Measurements from ENCODE around the gene DNAJB13. TPM values are rescaled to one million over a fixed set of nuclear protein-coding genes. Genes with fewer than 3 reads are reported as not detected.

The DNAJB13 gene
- total RNA-seq, 2 experiments from 2014 or later: not detected

- no peaks in the 10 kb centered on the region for H3K9me3 Mint-ChIP-seq (ENCODE audit: insufficient read depth)
- peak overlapping the region; percentile 72 for H3K4me3 Mint-ChIP-seq
- ChIA-PET CTCF (interaction anchor here (1.0 to 2.4 kb wide), 5 partner anchors 9 to 25 kb away, joined by 5 to 20 read pairs (median 10); partner anchors contain the start of gene UCP2), POLR2A (interaction anchor here (1.0 to 9.6 kb wide), 11 partner anchors 9 to 175 kb away, joined by 3 to 187 read pairs (median 7); partner anchors contain the start of genes C2CD3, PPME1, UCP2 and UCP3)
- H3K4me1 Mint-ChIP-seq (ENCODE audit: low read depth): peaks cover 72% of the 10 kb centered on the region
- H3K36me3 Mint-ChIP-seq (ENCODE audit: low read depth): peaks cover 7% of the 10 kb centered on the region
- H3K27me3 Mint-ChIP-seq (ENCODE audit: low read depth): no peaks in the 10 kb centered on the region
- DNase-seq: peak; percentile 79
- ATAC-seq: peak; percentile 84
- H3K27ac Mint-ChIP-seq: peak overlapping the region; percentile 94
These were observed 44.9 kb downstream of the DNAJB13 start for GRCh38 chr11:73995731-73996130.

GRCh38 chr11:73996161-73996747 is 45.4 kb downstream of the DNAJB13 start:
- Mint-ChIP-seq H3K27me3 (ENCODE audit: low read depth) (no peaks in the 10 kb centered on the region), H3K4me3 (peak overlapping the region; percentile 72), H3K4me1 (ENCODE audit: low read depth) (peaks cover 70% of the 10 kb centered on the region), H3K27ac (peak overlapping the region; percentile 94), H3K36me3 (ENCODE audit: low read depth) (peaks cover 8% of the 10 kb centered on the region), H3K9me3 (ENCODE audit: insufficient read depth) (no peaks in the 10 kb centered on the region)
- peak; percentile 19 for ATAC-seq
- DNase-seq: no peak
- ChIA-PET POLR2A (interaction anchor here (1.0 to 9.6 kb wide), 10 partner anchors 9 to 175 kb away, joined by 3 to 187 read pairs (median 10); partner anchors contain the start of genes C2CD3, PPME1, UCP2 and UCP3), CTCF (interaction anchor here (1.8 to 2.4 kb wide), 3 partner anchors 9 to 16 kb away, joined by 5 to 20 read pairs (median 10); partner anchors contain the start of gene UCP2)

GRCh38 chr11:73997120-73997770 is 46.4 kb downstream of the DNAJB13 start:
- Mint-ChIP-seq H3K4me1 (ENCODE audit: low read depth) (peaks cover 62% of the 10 kb centered on the region), H3K4me3 (no peak overlapping the region), H3K27ac (peak overlapping the region; percentile 48), H3K36me3 (ENCODE audit: low read depth) (peaks cover 14% of the 10 kb centered on the region), H3K27me3 (ENCODE audit: low read depth) (no peaks in the 10 kb centered on the region), H3K9me3 (ENCODE audit: insufficient read depth) (no peaks in the 10 kb centered on the region)
- DNase-seq (no peak), ATAC-seq (no peak)
- CTCF ChIA-PET: interaction anchor here (1.0 to 1.8 kb wide), 6 partner anchors 9 to 33 kb away, joined by 3 to 6 read pairs (median 4); partner anchors contain the start of genes UCP2 and UCP3
- POLR2A ChIA-PET: interaction anchor here (0.6 to 9.6 kb wide), 9 partner anchors 8 to 174 kb away, joined by 3 to 187 read pairs (median 14); partner anchors contain the start of genes C2CD3, PPME1, UCP2 and UCP3

GRCh38 chr11:73998846-73999575 is 48.2 kb downstream of the DNAJB13 start:
- peaks cover 67% of the 10 kb centered on the region for H3K4me1 Mint-ChIP-seq (ENCODE audit: low read depth)
- no peak overlapping the region for H3K4me3 Mint-ChIP-seq
- H3K36me3 Mint-ChIP-seq (ENCODE audit: low read depth): peaks cover 31% of the 10 kb centered on the region
- no peak for DNase-seq
- no peaks in the 10 kb centered on the region for H3K9me3 Mint-ChIP-seq (ENCODE audit: insufficient read depth)
- no peaks in the 10 kb centered on the region for H3K27me3 Mint-ChIP-seq (ENCODE audit: low read depth)
- ATAC-seq: no peak
- CTCF ChIA-PET: no interaction called here
- POLR2A ChIA-PET: interaction anchor here (0.6 to 9.6 kb wide), 3 partner anchors 16 to 25 kb away, joined by 5 to 187 read pairs (median 6); partner anchors contain the start of gene UCP2
- peak overlapping the region; percentile 19 for H3K27ac Mint-ChIP-seq

- ATAC-seq (no peak), DNase-seq (no peak)
- Mint-ChIP-seq H3K4me1 (ENCODE audit: low read depth) (peaks cover 68% of the 10 kb centered on the region), H3K27ac (peak overlapping the region; percentile 19), H3K36me3 (ENCODE audit: low read depth) (peaks cover 33% of the 10 kb centered on the region), H3K4me3 (no peak overlapping the region), H3K27me3 (ENCODE audit: low read depth) (no peaks in the 10 kb centered on the region), H3K9me3 (ENCODE audit: insufficient read depth) (no peaks in the 10 kb centered on the region)
- ChIA-PET POLR2A (interaction anchor here (1.5 kb wide), 1 partner anchor 17 kb away, joined by 5 read pairs; the partner anchor contains the start of gene UCP2), CTCF (no interaction called here)
These were observed 48.9 kb downstream of the DNAJB13 start for GRCh38 chr11:73999581-74000306.

GRCh38 chr11:74000307-74001133 is 49.7 kb downstream of the DNAJB13 start:
- no peak for ATAC-seq
- no peak overlapping the region for H3K27ac Mint-ChIP-seq
- CTCF ChIA-PET: no interaction called here

GRCh38 chr11:74001822-74002286 is 51.0 kb downstream of the DNAJB13 start:
- ATAC-seq (no peak), DNase-seq (no peak)
- no peak overlapping the region for H3K27ac Mint-ChIP-seq
- peaks cover 68% of the 10 kb centered on the region for H3K4me1 Mint-ChIP-seq (ENCODE audit: low read depth)
- no peak overlapping the region for H3K4me3 Mint-ChIP-seq
- H3K27me3 Mint-ChIP-seq (ENCODE audit: low read depth): no peaks in the 10 kb centered on the region
- H3K36me3 Mint-ChIP-seq (ENCODE audit: low read depth): peaks cover 33% of the 10 kb centered on the region
- ChIA-PET CTCF (no interaction called here), POLR2A (interaction anchor here (1.3 to 4.8 kb wide), 2 partner anchors 10 to 20 kb away, joined by 7 to 66 read pairs; partner anchors contain the start of gene UCP2)
- no peaks in the 10 kb centered on the region for H3K9me3 Mint-ChIP-seq (ENCODE audit: insufficient read depth)

More at GRCh38 chr11:74000307-74001133, 49.7 kb downstream of the DNAJB13 start:
- no peak for DNase-seq
- H3K36me3 Mint-ChIP-seq (ENCODE audit: low read depth): peaks cover 33% of the 10 kb centered on the region
- no peaks in the 10 kb centered on the region for H3K9me3 Mint-ChIP-seq (ENCODE audit: insufficient read depth)
- H3K4me1 Mint-ChIP-seq (ENCODE audit: low read depth): peaks cover 68% of the 10 kb centered on the region
- POLR2A ChIA-PET: interaction anchor here (1.5 kb wide), 1 partner anchor 18 kb away, joined by 5 read pairs; the partner anchor contains the start of gene UCP2
- no peaks in the 10 kb centered on the region for H3K27me3 Mint-ChIP-seq (ENCODE audit: low read depth)
- H3K4me3 Mint-ChIP-seq: no peak overlapping the region

- no peaks in the 10 kb centered on the region for H3K27me3 Mint-ChIP-seq (ENCODE audit: low read depth)
- ChIA-PET CTCF (interaction anchor here (1.4 kb wide), 1 partner anchor 143 kb away, joined by 3 read pairs; no protein-coding TSS in a partner anchor), POLR2A (interaction anchor here (1.3 to 4.8 kb wide), 2 partner anchors 9 to 21 kb away, joined by 7 to 66 read pairs; partner anchors contain the start of gene UCP2)
- no peak overlapping the region for H3K4me3 Mint-ChIP-seq
- peaks cover 29% of the 10 kb centered on the region for H3K36me3 Mint-ChIP-seq (ENCODE audit: low read depth)
- no peak overlapping the region for H3K27ac Mint-ChIP-seq
- DNase-seq (no peak), ATAC-seq (no peak)
- peaks cover 62% of the 10 kb centered on the region for H3K4me1 Mint-ChIP-seq (ENCODE audit: low read depth)
- H3K9me3 Mint-ChIP-seq (ENCODE audit: insufficient read depth): no peaks in the 10 kb centered on the region
These were observed 52.0 kb downstream of the DNAJB13 start for GRCh38 chr11:74002832-74003231.

GRCh38 chr11:74004046-74004695 is 53.3 kb downstream of the DNAJB13 start:
- Mint-ChIP-seq H3K27ac (peak overlapping the region; percentile 87), H3K9me3 (ENCODE audit: insufficient read depth) (no peaks in the 10 kb centered on the region), H3K4me1 (ENCODE audit: low read depth) (peaks cover 67% of the 10 kb centered on the region), H3K4me3 (no peak overlapping the region), H3K36me3 (ENCODE audit: low read depth) (peaks cover 29% of the 10 kb centered on the region), H3K27me3 (ENCODE audit: low read depth) (no peaks in the 10 kb centered on the region)
- DNase-seq: no peak
- ChIA-PET CTCF (interaction anchor here (0.9 to 1.9 kb wide), 6 partner anchors 9 to 141 kb away, joined by 3 to 10 read pairs (median 4); no protein-coding TSS in a partner anchor), POLR2A (interaction anchor here (0.6 to 4.8 kb wide), 5 partner anchors 9 to 66 kb away, joined by 3 to 66 read pairs (median 4); partner anchors contain the start of gene UCP2)
- ATAC-seq: no peak

Measured in activated CD8-positive, alpha-beta T cell treated with anti-CD3 and anti-CD28 coated beads, Interleukin-2, amount 10 ng/mL, durations not matched to agents 7 days and 5 days (primary cell).